ENCODE results near the gene BID.

BID gene

GRCh38 chr22:17774206-17774925, at the start of gene BID:
Gene BID, minus strand, starts transcription at chr22:17774469. Its CDS starts 24,353 bp downstream, at chr22:17750116.
- no peak for DNase-seq (ENCODE audit: low read depth)
- TF ChIP-seq CTCF (IDR thresholded peaks at IDR 0.05; ENCODE audit: control insufficient read depth, insufficient read depth, low read depth, low read length, missing control alignments): no peak
- H3K4me3 ChIP-seq (ENCODE audit: control insufficient read depth, low read depth, low read length): peak within 1 kb of the TSS; percentile 78

- TF ChIP-seq CTCF (IDR thresholded peaks at IDR 0.05; ENCODE audit: control insufficient read depth, insufficient read depth, low read depth, low read length, missing control alignments): no peak
- H3K4me3 ChIP-seq (ENCODE audit: control insufficient read depth, low read depth, low read length): no peak overlapping the region
- DNase-seq (ENCODE audit: low read depth): no peak
Observed at GRCh38 chr22:17823964-17824363, 49.7 kb upstream of the BID start.

- no peak for DNase-seq (ENCODE audit: low read depth)
- no peak for TF ChIP-seq CTCF (IDR thresholded peaks at IDR 0.05; ENCODE audit: control insufficient read depth, insufficient read depth, low read depth, low read length, missing control alignments)
- no peak overlapping the region for H3K4me3 ChIP-seq (ENCODE audit: control insufficient read depth, low read depth, low read length)
Observed at GRCh38 chr22:17823226-17823625, 49.0 kb upstream of the BID start.

DNA sequence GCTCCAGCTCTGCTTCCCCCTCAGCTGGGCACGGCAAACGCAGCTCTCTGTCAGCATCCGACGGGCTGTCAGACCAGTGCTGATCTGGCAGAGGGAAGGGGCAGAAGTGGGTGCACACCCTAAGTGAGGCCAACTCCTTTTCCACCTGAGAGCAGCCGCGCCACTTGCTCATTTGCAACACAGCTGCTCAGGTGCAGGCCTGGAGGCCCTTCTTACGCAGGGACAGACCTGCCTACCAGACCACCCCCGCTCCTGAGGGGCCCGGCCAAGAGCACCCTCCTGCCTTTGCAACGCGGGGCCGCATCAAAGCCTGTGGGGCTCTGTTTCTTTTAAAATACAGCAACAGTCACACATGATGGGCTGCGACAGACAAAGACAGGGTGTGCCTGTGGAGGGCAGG, 47.8 kb upstream of the BID start:
- DNase-seq (ENCODE audit: low read depth): no peak
- no peak for TF ChIP-seq CTCF (IDR thresholded peaks at IDR 0.05; ENCODE audit: control insufficient read depth, insufficient read depth, low read depth, low read length, missing control alignments)
- H3K4me3 ChIP-seq (ENCODE audit: control insufficient read depth, low read depth, low read length): no peak overlapping the region

DNA sequence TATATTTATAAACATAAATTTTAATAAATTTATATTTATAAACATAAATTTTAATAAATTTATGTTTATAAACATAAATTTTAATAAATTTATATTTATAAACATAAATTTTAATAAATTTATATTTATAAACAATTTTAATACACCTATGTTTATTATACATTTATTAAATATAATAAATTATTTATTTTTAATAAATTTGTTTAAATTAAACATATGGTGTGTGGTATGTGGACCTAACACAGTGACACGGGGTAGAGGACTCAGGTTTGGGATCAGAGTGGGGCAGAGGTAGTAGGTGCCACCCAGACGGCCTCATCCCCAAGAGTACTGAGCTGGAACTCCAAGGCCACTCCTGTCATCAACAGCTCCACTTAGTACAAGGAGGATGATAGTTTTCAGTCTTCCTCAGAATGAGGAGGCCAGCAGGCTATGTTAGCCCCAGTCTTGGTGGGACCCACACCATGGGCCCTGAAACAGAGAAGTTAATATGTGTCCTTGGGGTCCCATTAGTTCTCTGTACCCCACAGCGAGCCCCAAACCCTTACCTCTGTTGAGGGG, 46.7 kb upstream of the BID start:
- no peak overlapping the region for H3K4me3 ChIP-seq (ENCODE audit: control insufficient read depth, low read depth, low read length)
- no peak for TF ChIP-seq CTCF (IDR thresholded peaks at IDR 0.05; ENCODE audit: control insufficient read depth, insufficient read depth, low read depth, low read length, missing control alignments)
- DNase-seq (ENCODE audit: low read depth): no peak

GRCh38 chr22:17818649-17819048, 44.4 kb upstream of the BID start:
- H3K4me3 ChIP-seq (ENCODE audit: control insufficient read depth, low read depth, low read length): no peak overlapping the region
- TF ChIP-seq CTCF (IDR thresholded peaks at IDR 0.05; ENCODE audit: control insufficient read depth, insufficient read depth, low read depth, low read length, missing control alignments): no peak
- DNase-seq (ENCODE audit: low read depth): no peak
